Regular cardiac myocyte (primary cell): ENCODE data around the gene CST8. TPM values are rescaled to one million over a fixed set of nuclear protein-coding genes. Genes with fewer than 3 reads are reported as not detected.

Source experiments
- total RNA-seq: library from RNA; depleted of rRNA; stranded (reverse); fragments of >200 nt; gene quantifications from 2 replicates; pipeline ENCODE4 v1.2.3, GENCODE V29; 2014

The CST8 gene
- not detected in 2 replicates for total RNA-seq

GRCh38 chr20:23490817-23491216 is at the start of gene CST8:
Gene CST8, plus strand, starts transcription at chr20:23491117. Its CDS starts 551 bp downstream, at chr20:23491668.

GRCh38 chr20:23452776-23453175 is 38.1 kb upstream of the CST8 start, which contains the start of gene CST11:
Gene CST11, minus strand, starts transcription at chr20:23452876. Its CDS starts 65 bp downstream, at chr20:23452811.

Other genes starting within 250 kb of the CST8 start
- 17.5 and 36.6 TPM in 2 replicates for gene NXT1, start 140.3 kb upstream of the CST8 start, total RNA-seq
- gene GZF1, start 128.9 kb upstream of the CST8 start, total RNA-seq, result 13.2 and 27.6 TPM in 2 replicates
- gene NAPB, start 69.6 kb upstream of the CST8 start, total RNA-seq, result 8.6 and 9.6 TPM in 2 replicates
- not detected in 2 replicates for gene CSTL1, start 51.4 kb upstream of the CST8 start, total RNA-seq
- not detected in 2 replicates for gene CST11, start 38.2 kb upstream of the CST8 start, total RNA-seq
- gene CST9L, start 77.4 kb downstream of the CST8 start, total RNA-seq, result not detected in 2 replicates
- gene CST9, start 114.8 kb downstream of the CST8 start, total RNA-seq, result not detected in 2 replicates
- gene CST3, start 146.8 kb downstream of the CST8 start, total RNA-seq, result 143 and 271 TPM in 2 replicates
- gene CST4, start 197.9 kb downstream of the CST8 start, total RNA-seq, result 0.77 and 1.7 TPM in 2 replicates